Adipocyte (in vitro differentiated cells): ENCODE results near the gene LRIG1.
A peak's percentile ranks its signal among the peaks of the same experiment; 100 is the strongest.

Source experiments
- DNase-seq: peaks from one replicate; pipeline ENCODE4 v3.0.0-alpha.2; 2015; ENCODE audit warnings: low read depth
- H3K27me3 ChIP-seq: replicated peaks from 2 replicates; pipeline ENCODE4 v1.7.0; 2013; ENCODE audit warnings: mild to moderate bottlenecking, low read length, moderate library complexity; ENCODE audit not compliant: control insufficient read depth, insufficient read depth
- H3K36me3 ChIP-seq: 2 replicates; pipeline ENCODE4 v1.7.0; 2013; ENCODE audit warnings: low read length, mild to moderate bottlenecking, moderate library complexity; ENCODE audit not compliant: control insufficient read depth, insufficient read depth, severe bottlenecking
- H3K4me1 ChIP-seq: 2 replicates; pipeline ENCODE4 v1.7.0; 2013; ENCODE audit warnings: mild to moderate bottlenecking, low read length, moderate library complexity; ENCODE audit not compliant: control insufficient read depth, insufficient read depth
- H3K4me3 ChIP-seq: 2 replicates; pipeline ENCODE4 v1.7.0; 2013; ENCODE audit warnings: mild to moderate bottlenecking, low read length, moderate library complexity
- H3K9ac ChIP-seq: 2 replicates; pipeline ENCODE4 v1.7.0; 2013; ENCODE audit warnings: mild to moderate bottlenecking, low read length, moderate library complexity
- H3K9me3 ChIP-seq: 2 replicates; pipeline ENCODE4 v1.7.0; 2013; ENCODE audit warnings: mild to moderate bottlenecking, low read length, moderate library complexity; ENCODE audit not compliant: control insufficient read depth

Gene LRIG1

DNA sequence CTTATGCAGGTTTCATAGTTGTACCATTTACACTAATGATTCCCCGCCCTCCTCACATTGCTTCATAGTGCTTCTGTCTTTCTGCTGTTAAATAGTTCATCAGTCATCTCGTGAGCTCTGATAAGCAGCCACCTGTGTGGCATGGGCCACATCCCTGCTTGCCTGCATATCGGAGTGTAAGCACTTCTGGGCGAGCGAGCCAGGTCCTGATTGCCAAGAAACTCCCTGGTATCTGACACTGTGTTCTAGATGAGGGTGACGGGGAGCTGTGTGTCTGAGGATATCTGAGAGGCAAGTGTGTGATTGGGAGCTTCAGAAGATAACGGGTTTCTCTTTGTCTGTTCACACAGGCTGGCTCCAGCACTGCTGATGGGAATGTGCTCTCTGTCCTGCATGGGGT is 130.6 kb downstream of the LRIG1 start:
- Histone ChIP-seq H3K36me3 (peaks cover 9% of the 10 kb centered on the region), H3K9ac (no peak overlapping the region), H3K27me3 (no peaks in the 10 kb centered on the region), H3K4me1 (no peaks in the 10 kb centered on the region), H3K9me3 (no peaks in the 10 kb centered on the region), H3K4me3 (no peak overlapping the region)
- DNase-seq = no peak

DNA sequence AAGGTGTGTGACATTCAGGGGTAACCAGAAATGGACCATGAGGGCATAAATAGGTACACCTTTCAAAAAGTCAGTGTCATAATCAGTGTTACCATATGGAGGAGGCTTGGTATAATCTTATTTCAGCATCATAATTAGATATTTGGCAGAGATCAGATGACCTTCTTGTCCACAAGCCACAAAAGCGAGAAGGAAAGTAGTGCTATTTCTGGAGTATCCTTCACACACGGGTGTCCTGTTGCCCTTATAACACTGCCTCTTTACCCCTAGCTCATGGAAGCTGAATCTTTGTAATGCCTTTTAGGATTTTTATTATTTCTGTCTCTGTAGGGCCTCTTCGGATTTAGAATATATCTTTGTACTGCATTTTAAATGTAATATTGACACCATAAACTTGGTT is 132.8 kb downstream of the LRIG1 start:
- Histone ChIP-seq H3K9ac (no peak overlapping the region), H3K4me1 (no peaks in the 10 kb centered on the region), H3K27me3 (no peaks in the 10 kb centered on the region), H3K36me3 (peaks cover 9% of the 10 kb centered on the region), H3K4me3 (no peak overlapping the region), H3K9me3 (no peaks in the 10 kb centered on the region)
- no peak for DNase-seq

DNA sequence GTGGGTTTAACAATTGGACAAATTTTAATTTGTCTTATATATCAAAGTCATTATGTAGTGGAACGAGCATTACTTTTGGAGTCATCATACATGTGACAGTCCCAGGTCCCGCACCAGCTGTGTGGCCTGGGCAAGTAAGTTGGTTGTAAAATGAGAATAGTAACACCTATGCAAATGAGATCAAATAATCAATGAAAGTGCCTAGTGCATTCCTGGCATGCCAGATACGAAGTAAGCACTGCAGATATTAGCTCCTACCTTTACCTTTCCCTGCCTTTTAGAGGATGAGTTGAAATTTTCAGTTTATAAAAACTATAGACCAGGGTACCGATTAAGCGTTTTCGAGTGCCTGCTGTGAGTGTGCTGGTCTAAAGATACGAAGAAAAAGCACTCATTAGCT is 134.1 kb downstream of the LRIG1 start:
- no peak for DNase-seq
- H3K36me3 ChIP-seq = peaks cover 9% of the 10 kb centered on the region
- H3K9ac ChIP-seq = no peak overlapping the region
- no peak overlapping the region for H3K4me3 ChIP-seq
- H3K9me3 ChIP-seq = no peaks in the 10 kb centered on the region
- H3K27me3 ChIP-seq = no peaks in the 10 kb centered on the region
- H3K4me1 ChIP-seq = peaks cover 8% of the 10 kb centered on the region

DNA sequence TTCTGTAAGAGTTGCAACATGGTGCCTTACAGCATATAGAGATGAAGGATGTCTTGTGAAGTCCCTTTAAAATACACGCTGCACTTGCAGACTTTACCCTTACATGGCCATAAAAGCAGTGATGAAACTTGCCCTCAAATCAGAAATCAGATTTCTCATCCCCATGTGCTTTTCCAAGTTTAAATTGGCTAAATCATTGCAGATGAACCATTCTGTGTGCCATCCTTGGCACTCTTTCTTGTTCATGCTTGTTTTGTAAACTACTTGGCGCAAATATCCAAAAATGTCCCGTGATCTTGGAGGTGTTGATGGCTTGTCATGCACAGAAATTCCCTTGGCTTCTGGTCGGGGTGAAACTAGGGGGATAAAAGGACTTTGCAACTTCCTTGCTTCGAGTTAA is 135.7 kb downstream of the LRIG1 start:
- Histone ChIP-seq H3K36me3 (peaks cover under 1% of the 10 kb centered on the region), H3K4me1 (peaks cover 8% of the 10 kb centered on the region), H3K9me3 (no peaks in the 10 kb centered on the region), H3K4me3 (no peak overlapping the region), H3K27me3 (no peaks in the 10 kb centered on the region), H3K9ac (no peak overlapping the region)
- DNase-seq = no peak

DNA sequence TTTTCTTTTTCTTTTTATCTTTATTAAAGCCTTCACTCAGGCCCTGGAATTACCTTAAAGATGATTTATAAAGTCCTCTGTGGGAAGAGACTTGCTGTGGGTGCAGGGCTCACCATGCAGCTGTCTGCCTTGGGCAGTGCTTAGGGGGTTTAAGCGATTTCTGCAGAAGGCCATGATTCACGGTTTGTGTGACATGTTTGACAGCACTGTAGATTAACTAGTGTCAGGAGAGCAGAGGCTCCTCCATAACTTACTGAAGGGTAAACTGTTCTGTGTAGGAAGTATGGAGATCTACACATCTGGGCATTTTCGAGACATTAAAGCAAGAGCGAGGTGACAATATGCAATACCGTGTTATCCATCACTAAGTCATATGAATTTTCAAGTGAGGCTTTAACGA is 137.7 kb downstream of the LRIG1 start:
- no peak for DNase-seq
- H3K4me1 ChIP-seq = peaks cover 8% of the 10 kb centered on the region
- no peak overlapping the region for H3K9ac ChIP-seq
- no peaks in the 10 kb centered on the region for H3K27me3 ChIP-seq
- H3K4me3 ChIP-seq = no peak overlapping the region
- no peaks in the 10 kb centered on the region for H3K36me3 ChIP-seq
- H3K9me3 ChIP-seq = no peaks in the 10 kb centered on the region

DNA sequence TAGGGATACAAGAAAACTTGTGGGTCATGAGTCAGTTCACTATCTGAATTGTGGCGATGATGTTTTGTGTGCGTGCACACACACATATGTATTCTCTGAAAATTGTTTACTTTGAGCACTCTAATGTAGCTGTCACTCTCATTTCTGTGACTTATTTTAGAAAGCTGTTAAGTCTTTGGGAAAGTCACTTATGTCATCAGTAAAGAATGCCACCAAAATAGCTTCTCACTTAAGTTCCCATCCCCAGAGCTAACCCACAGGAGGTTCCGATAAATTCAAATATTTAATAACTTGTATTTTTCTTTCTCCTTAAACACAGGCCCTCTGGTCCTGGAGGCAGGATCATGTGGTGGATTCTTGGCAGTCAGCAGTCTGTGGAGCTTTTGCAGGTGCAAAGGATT is 138.3 kb downstream of the LRIG1 start:
- no peaks in the 10 kb centered on the region for H3K27me3 ChIP-seq
- no peaks in the 10 kb centered on the region for H3K9me3 ChIP-seq
- no peak overlapping the region for H3K9ac ChIP-seq
- peaks cover 8% of the 10 kb centered on the region for H3K4me1 ChIP-seq
- H3K4me3 ChIP-seq = no peak overlapping the region
- no peaks in the 10 kb centered on the region for H3K36me3 ChIP-seq
- DNase-seq = peak; percentile 53

DNA sequence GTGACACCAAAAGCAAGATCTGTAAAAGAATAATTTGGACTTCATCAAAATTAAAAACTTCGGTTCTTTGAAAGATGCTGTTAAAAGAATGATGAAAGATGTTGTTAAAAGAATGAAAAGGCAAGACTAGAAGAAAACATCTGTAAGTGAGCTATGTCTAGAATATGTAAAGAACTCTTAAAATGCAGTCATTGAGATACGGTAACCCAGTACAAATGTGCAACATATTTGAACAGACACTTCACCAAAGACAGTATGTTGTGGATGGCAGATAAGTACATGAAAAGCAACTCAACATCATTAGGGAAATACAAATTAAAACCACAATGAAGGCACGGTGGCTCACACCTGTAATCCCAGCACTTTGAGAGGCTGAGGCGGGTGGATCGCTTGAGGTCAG is 139.5 kb downstream of the LRIG1 start:
- H3K4me1 ChIP-seq = peaks cover 8% of the 10 kb centered on the region
- H3K27me3 ChIP-seq = no peaks in the 10 kb centered on the region
- no peaks in the 10 kb centered on the region for H3K9me3 ChIP-seq
- no peak overlapping the region for H3K4me3 ChIP-seq
- no peak overlapping the region for H3K9ac ChIP-seq
- no peak for DNase-seq
- H3K36me3 ChIP-seq = no peaks in the 10 kb centered on the region

DNA sequence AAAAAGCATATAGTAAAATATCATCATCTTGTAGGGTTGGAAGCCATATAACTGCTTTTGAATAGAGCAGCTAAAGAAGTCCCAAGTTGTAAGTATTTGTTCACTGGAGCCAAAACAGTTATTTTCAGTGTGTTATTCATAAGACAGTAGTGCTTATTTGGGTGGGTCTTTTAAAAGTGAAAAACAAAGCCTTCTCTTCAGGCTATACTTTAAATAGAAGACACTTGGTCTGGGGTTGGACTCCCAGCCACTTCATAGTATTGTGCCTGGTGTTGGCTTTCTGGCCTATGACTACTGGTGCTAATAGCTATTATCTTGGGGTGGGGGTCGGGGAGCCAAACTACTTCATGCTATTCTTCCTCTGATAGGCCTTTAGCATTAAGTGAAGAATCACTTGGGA is 144.8 kb downstream of the LRIG1 start:
- Histone ChIP-seq H3K36me3 (no peaks in the 10 kb centered on the region), H3K9ac (no peak overlapping the region), H3K27me3 (no peaks in the 10 kb centered on the region), H3K9me3 (no peaks in the 10 kb centered on the region), H3K4me3 (no peak overlapping the region), H3K4me1 (no peaks in the 10 kb centered on the region)
- DNase-seq = no peak

DNA sequence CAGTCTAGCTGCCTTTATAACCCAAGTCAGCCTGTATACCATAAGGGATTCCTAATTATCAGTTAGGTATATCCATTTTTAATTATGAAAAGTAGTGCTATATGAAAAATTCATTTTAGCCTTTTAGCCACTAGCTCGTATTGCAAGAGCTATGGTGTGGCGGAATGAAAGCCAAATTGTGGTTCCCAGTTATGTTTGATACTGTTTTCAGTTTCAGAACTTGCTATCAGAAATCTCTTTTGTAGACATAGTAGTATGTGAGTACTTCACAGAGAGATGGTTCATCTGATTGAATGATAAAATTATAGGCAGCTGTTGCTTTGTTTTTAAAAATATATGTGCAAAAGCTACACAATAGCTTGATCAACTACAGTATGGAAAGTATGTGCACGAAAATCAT is 145.4 kb downstream of the LRIG1 start:
- H3K9me3 ChIP-seq = no peaks in the 10 kb centered on the region
- H3K36me3 ChIP-seq = no peaks in the 10 kb centered on the region
- no peaks in the 10 kb centered on the region for H3K4me1 ChIP-seq
- H3K9ac ChIP-seq = no peak overlapping the region
- DNase-seq = no peak
- H3K4me3 ChIP-seq = no peak overlapping the region
- H3K27me3 ChIP-seq = no peaks in the 10 kb centered on the region

DNA sequence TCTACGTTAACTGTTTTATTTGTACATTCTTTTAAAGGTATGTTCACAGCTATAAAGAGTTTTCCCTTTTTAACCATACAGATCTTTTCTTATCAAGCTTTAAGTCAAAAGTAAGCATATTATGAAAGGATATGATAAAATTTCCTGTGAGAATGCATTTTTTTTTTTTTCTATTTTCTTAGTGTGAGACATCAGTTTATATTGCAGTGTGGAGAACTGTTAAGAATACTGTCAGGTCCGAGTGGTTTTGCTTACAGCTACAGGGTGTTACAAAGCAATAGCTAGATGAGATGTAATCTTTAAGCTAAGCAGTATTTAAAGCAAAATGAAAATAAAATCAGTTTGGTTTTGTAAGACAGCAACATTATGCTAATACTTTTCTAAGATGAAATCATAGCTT is 146.8 kb downstream of the LRIG1 start:
- no peak for DNase-seq
- H3K4me1 ChIP-seq = no peaks in the 10 kb centered on the region
- H3K36me3 ChIP-seq = no peaks in the 10 kb centered on the region
- no peak overlapping the region for H3K9ac ChIP-seq
- no peaks in the 10 kb centered on the region for H3K9me3 ChIP-seq
- H3K27me3 ChIP-seq = no peaks in the 10 kb centered on the region
- no peak overlapping the region for H3K4me3 ChIP-seq

DNA sequence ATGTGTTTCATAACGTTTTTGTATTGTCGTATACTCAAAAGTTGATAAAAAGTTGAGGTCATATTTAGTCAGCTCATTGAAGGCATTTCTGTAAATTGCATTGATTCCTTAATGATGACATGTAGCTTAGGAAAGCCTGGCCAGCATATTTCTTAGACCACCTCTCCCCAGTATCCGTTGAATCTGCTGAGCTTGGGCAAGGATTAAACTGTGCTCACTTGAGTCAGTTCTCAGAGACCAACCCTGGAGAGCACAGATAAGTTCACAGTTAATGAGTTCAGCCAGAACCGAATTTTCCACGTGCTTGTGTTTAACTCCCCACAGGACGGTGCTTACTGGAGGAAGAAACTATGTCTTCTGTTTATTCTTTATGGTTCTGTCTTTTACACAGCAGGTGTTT is 147.3 kb downstream of the LRIG1 start:
- Histone ChIP-seq H3K27me3 (no peaks in the 10 kb centered on the region), H3K9me3 (no peaks in the 10 kb centered on the region), H3K9ac (no peak overlapping the region), H3K4me1 (no peaks in the 10 kb centered on the region), H3K4me3 (no peak overlapping the region), H3K36me3 (no peaks in the 10 kb centered on the region)
- DNase-seq = peak; percentile 40

DNA sequence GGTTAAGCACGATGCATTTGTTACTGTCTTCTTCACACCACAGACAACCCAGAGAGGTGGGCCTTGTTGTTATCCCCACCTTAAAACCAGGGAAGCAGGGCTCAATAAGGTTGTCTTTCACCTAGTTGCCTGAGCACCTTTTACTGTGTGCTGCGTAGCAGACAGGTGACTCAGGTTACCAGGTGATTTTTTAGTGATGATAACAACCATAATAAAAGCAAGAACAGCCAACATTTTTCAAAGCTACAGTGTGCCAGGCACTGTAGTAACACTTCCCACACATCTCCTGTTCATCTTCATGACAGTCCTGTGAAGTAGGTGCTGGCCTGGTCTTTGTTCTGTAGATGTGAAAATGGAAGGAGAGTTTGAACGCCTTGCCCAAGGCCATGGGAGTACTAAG is 147.8 kb downstream of the LRIG1 start:
- Histone ChIP-seq H3K9me3 (no peaks in the 10 kb centered on the region), H3K4me3 (no peak overlapping the region), H3K27me3 (no peaks in the 10 kb centered on the region), H3K9ac (no peak overlapping the region), H3K36me3 (no peaks in the 10 kb centered on the region), H3K4me1 (no peaks in the 10 kb centered on the region)
- DNase-seq = no peak
